Sigmoid colon (tissue), 7 donors: ENCODE measurements around the gene UFD1. TPM values are rescaled to one million over a fixed set of nuclear protein-coding genes. Genes with fewer than 3 reads are reported as not detected.

Experiments used
- DNase-seq: peaks from one replicate; pipeline ENCODE4 v3.0.0-alpha.2; 2019
- H3K27ac ChIP-seq, 4 donors: fragments of 200-600 bp; sonication (generic); one replicate each; pipeline ENCODE4 v1.5.1; 2016 to 2019; ENCODE audit warnings: mild to moderate bottlenecking in 1 of 4
- H3K27me3 ChIP-seq, 3 donors: fragments of 200-600 bp; sonication (generic); one replicate each; pipeline ENCODE4 v1.5.1; 2019; ENCODE audit warnings: mild to moderate bottlenecking in 1 of 3
- H3K36me3 ChIP-seq, 4 donors: fragments of 200-600 bp; sonication (generic); one replicate each; pipeline ENCODE4 v1.5.1; 2016 to 2019
- H3K4me1 ChIP-seq, 4 donors: fragments of 200-600 bp; sonication (generic); one replicate each; pipeline ENCODE4 v1.5.1; 2017 to 2019
- H3K4me3 ChIP-seq, 4 donors: fragments of 200-600 bp; sonication (generic); one replicate each; pipeline ENCODE4 v1.5.1; 2017 to 2019; ENCODE audit warnings: mild to moderate bottlenecking in 2 of 4, moderate library complexity in 1 of 4
- H3K9me3 ChIP-seq, 4 donors: fragments of 200-600 bp in 3 of 4; sonication (generic) in 3 of 4; one replicate each; pipeline versions ENCODE4 v1.5.1 to v1.6.1; 2013 to 2019
- EP300 ChIP-seq, 4 donors: sonication (generic); formaldehyde crosslinking; IDR thresholded peaks; one replicate each; pipeline ENCODE4 v1.6.1; 2017; ENCODE audit warnings: antibody characterized with exemption in 4 of 4
- POLR2A ChIP-seq, 2 donors: fragments of 450-650 bp; IDR thresholded peaks; one replicate each; pipeline ENCODE4 v1.6.1; 2016; ENCODE audit warnings: antibody characterized with exemption in 2 of 2, mild to moderate bottlenecking in 2 of 2, moderate library complexity in 2 of 2
- POLR2AphosphoS5 ChIP-seq, 4 donors: sonication (generic); formaldehyde crosslinking; IDR thresholded peaks; one replicate each; pipeline ENCODE4 v1.6.1; 2017; ENCODE audit warnings: antibody characterized with exemption in 4 of 4
- WGBS, 2 donors: extraction: QIAGEN DNeasy Blood & Tissue Kit; methylation state at CpG; one replicate each; pipeline ENCODE4 v1.1.7; 2013; 5-methylcytosine and 5-hydroxymethylcytosine counted together
- intact Hi-C: fragments of 100-400 bp; cut with DNase I; formaldehyde crosslinking; loops from one replicate; pipeline ENCODE4 v1.15.1; 2023
- polyA plus RNA-seq, 3 donors: library from polyadenylated mRNA; stranded (reverse); fragments of 200-250 nt; gene quantifications; one replicate each; pipeline ENCODE4 v1.2.3, GENCODE V29; 2013
- total RNA-seq, 4 donors: library from RNA; depleted of rRNA; stranded (reverse); fragments of >200 nt; gene quantifications; one replicate each; pipeline ENCODE4 v1.1.0, GENCODE V29; 2016
- TF ChIP-seq, protein P1 (sequence below), 4 experiments: fragments of 450-650 bp in 3 of 4; fragments of 200-600 bp in 1 of 4; IDR thresholded peaks; one replicate each; pipeline ENCODE4 v1.5.1; 2016 to 2019; ENCODE audit warnings: antibody characterized with exemption in 4 of 4, mild to moderate bottlenecking in 3 of 4, moderate library complexity in 2 of 4
- donor health status: healthy with polysubstance abuse.
- donor health status: Bipolar disorder and iron deficiency.
- donor health status: healthy.

Gene UFD1
- total and polyA plus RNA-seq, 7 donors: 28.5 to 131 (median 45.7) TPM

DNA sequence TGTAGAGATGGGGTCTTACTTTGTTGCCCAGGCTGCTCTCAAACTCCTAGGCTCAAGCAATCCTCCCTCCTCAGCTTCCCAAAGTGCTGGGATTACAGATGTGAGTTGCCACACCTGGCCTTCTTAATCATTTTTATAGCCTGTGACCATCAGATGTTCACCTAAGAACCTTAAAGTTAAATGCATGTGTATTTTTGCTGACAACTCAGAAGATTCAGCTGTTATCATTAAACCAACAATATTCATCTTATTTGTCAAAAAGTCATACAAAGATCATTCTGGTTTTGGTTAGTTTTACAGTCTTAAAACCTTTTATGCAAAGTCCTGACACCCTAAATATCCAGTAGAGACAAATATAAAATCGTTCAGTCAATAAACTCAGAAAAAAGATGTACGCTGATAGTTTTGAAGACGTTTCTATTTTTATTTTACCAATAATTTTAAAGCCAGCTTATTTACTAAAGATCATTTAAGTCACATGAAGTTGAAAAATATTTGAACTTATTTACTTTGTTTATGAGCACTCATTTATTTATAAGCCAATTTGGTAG is 23.0 kb upstream of the UFD1 start:
- intact Hi-C loops: no loop called here
- Histone ChIP-seq H3K27ac (no peak overlapping the region), H3K36me3 (no peaks in the 10 kb centered on the region), H3K4me3 (no peak overlapping the region), H3K4me1 (no peaks in the 10 kb centered on the region), H3K9me3 (no peaks in the 10 kb centered on the region), H3K27me3 (no peaks in the 10 kb centered on the region)
- TF ChIP-seq, protein P1, sequence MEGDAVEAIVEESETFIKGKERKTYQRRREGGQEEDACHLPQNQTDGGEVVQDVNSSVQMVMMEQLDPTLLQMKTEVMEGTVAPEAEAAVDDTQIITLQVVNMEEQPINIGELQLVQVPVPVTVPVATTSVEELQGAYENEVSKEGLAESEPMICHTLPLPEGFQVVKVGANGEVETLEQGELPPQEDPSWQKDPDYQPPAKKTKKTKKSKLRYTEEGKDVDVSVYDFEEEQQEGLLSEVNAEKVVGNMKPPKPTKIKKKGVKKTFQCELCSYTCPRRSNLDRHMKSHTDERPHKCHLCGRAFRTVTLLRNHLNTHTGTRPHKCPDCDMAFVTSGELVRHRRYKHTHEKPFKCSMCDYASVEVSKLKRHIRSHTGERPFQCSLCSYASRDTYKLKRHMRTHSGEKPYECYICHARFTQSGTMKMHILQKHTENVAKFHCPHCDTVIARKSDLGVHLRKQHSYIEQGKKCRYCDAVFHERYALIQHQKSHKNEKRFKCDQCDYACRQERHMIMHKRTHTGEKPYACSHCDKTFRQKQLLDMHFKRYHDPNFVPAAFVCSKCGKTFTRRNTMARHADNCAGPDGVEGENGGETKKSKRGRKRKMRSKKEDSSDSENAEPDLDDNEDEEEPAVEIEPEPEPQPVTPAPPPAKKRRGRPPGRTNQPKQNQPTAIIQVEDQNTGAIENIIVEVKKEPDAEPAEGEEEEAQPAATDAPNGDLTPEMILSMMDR (IDR thresholded peaks at IDR 0.05): no peak
- TF ChIP-seq EP300 (IDR thresholded peaks at IDR 0.05) (no peak), POLR2A (IDR thresholded peaks at IDR 0.05) (no peak), POLR2AphosphoS5 (IDR thresholded peaks at IDR 0.05) (no peak)
- DNase-seq: no peak
- 78 to 85% methylated on average over 3 of the region's 3 CpGs for WGBS, 2 donors

DNA sequence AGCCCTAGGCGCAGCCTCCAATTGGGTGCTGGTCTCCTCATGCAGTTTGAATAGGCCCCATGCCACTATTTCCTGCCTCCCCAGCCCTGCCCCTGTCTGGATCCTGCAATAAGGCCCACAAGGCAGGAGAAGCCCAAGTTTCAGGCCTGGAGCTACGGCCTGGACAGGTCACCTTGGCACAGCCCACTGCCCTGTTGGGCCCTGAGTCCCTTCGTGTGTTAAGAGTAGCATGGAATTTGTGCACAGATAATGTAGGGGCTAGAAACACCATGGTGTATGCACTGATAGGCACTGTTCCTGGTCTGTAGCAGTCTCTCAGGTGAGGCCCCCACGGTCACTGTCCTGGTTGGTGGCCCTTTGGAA is 20.9 kb upstream of the UFD1 start:
- Histone ChIP-seq H3K4me1 (no peaks in the 10 kb centered on the region), H3K4me3 (no peak overlapping the region), H3K36me3 (no peaks in the 10 kb centered on the region), H3K27ac (no peak overlapping the region), H3K27me3 (no peaks in the 10 kb centered on the region), H3K9me3 (no peaks in the 10 kb centered on the region)
- WGBS, 2 donors: 94 to 96% methylated on average over 4 of the region's 4 CpGs
- intact Hi-C loops: no loop called here
- no peak for DNase-seq
- TF ChIP-seq, protein P1 (IDR thresholded peaks at IDR 0.05): no peak
- TF ChIP-seq POLR2AphosphoS5 (IDR thresholded peaks at IDR 0.05): no peak
- no peak for TF ChIP-seq POLR2A (IDR thresholded peaks at IDR 0.05)
- TF ChIP-seq EP300 (IDR thresholded peaks at IDR 0.05): no peak

DNA sequence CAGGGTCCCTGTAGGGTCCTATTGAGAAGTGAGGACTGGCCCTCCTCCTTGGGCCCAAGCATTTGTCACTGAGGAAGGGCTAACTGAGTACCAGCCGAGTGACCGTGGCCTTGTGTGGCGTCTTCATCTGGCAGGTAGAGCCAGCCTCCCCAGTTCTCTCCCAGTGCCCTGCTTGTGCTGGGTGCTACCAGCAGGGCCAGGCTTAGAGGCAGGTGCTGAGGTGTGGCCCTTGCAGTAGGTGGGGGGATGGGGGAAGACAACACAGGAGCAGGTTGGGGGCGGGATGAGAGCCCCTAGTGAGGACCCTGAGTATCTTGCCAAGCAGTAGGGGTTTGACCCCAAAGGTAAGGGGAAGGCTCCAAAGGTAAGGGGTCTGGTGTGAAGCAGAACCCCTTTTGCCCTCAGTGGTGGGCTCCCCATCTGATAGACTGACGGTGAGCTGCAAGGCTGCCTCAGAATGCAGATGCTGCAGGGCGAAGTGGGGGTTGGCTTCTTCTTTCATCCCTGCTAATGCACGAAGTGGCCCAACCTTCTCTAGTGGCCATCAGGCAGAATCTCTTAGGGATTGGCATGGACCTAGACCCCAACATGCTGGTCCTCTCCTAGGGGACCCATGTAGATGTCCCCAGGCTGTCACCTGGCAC is 20.4 kb upstream of the UFD1 start:
- no peak for DNase-seq
- intact Hi-C loops: no loop called here
- no peak overlapping the region for H3K4me3 ChIP-seq
- H3K9me3 ChIP-seq: no peaks in the 10 kb centered on the region
- 96 to 97% methylated on average over 7 of the region's 7 CpGs for WGBS, 2 donors
- TF ChIP-seq, protein P1 (IDR thresholded peaks at IDR 0.05): no peak
- no peak for TF ChIP-seq POLR2A (IDR thresholded peaks at IDR 0.05)
- TF ChIP-seq EP300 (IDR thresholded peaks at IDR 0.05): no peak
- TF ChIP-seq POLR2AphosphoS5 (IDR thresholded peaks at IDR 0.05): no peak
- no peaks in the 10 kb centered on the region for H3K27me3 ChIP-seq
- no peak overlapping the region for H3K27ac ChIP-seq
- no peaks in the 10 kb centered on the region for H3K4me1 ChIP-seq
- no peaks in the 10 kb centered on the region for H3K36me3 ChIP-seq

DNA sequence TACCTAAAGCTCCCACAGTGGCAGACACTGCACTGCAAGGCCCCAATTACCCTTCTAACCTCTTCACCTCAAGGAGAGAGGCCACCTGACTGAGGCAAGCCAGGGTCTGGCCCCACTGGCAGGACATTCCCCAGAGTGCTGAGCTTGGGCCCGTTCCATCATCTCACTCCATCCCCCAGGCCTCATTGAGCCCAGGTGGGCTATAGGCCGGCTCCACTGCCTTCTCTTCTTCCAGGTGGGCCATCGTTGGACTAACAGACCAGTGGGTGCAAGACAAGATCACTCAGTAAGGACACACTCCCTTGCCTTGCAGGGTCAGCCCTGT is 19.8 kb upstream of the UFD1 start:
- no peak for DNase-seq
- H3K27ac ChIP-seq: no peak overlapping the region
- intact Hi-C loops: no loop called here
- H3K4me1 ChIP-seq: no peaks in the 10 kb centered on the region
- H3K27me3 ChIP-seq: no peaks in the 10 kb centered on the region
- no peaks in the 10 kb centered on the region for H3K36me3 ChIP-seq
- no peaks in the 10 kb centered on the region for H3K9me3 ChIP-seq
- no peak overlapping the region for H3K4me3 ChIP-seq
- 94% methylated on average over 3 of the region's 3 CpGs for WGBS, 2 donors
- no peak for TF ChIP-seq EP300 (IDR thresholded peaks at IDR 0.05)
- no peak for TF ChIP-seq POLR2A (IDR thresholded peaks at IDR 0.05)
- no peak for TF ChIP-seq POLR2AphosphoS5 (IDR thresholded peaks at IDR 0.05)
- TF ChIP-seq, protein P1 (IDR thresholded peaks at IDR 0.05): no peak
